Motor neuron (in vitro differentiated cells): ENCODE measurements around the gene ADORA3. TPM values are rescaled to one million over a fixed set of nuclear protein-coding genes. Genes with fewer than 3 reads are reported as not detected.

Experiments
- ATAC-seq, 8 experiments: fragments of 200-7000 bp; cut with Tn5 transposase; replicated peaks in 6 of 8; 2 replicates each; pipeline ENCODE4 v1.8.0; 2021; ENCODE audit warnings: mild to moderate bottlenecking in 8 of 8, moderate library complexity in 8 of 8
- H3K27ac ChIP-seq, 2 donors: fragments of 250-450 bp; sonication (Bioruptor Pico); 2 replicates each; pipeline ENCODE4 v1.9.0; 2021; ENCODE audit warnings: antibody characterized with exemption in 2 of 2, mild to moderate bottlenecking in 2 of 2, moderate library complexity in 1 of 2
- H3K4me1 ChIP-seq, 2 donors: fragments of 250-450 bp; sonication (Bioruptor Pico); replicated peaks in 1 of 2; 2 replicates each; pipeline ENCODE4 v1.6.1; 2021; ENCODE audit warnings: antibody characterized with exemption in 2 of 2, mild to moderate bottlenecking in 2 of 2, moderate library complexity in 1 of 2
- H3K4me3 ChIP-seq, 5 donors: fragments of 250-450 bp; sonication (Bioruptor Pico); 2 replicates each; pipeline ENCODE4 v1.9.0; 2021; ENCODE audit warnings: antibody characterized with exemption in 5 of 5, mild to moderate bottlenecking in 5 of 5, moderate library complexity in 4 of 5
- WGBS, 10 experiments: fragments of 450-650 bp; shearing (Covaris generic); methylation state at CpG; one replicate each; pipeline ENCODE4 v1.0.0; 2022; 5-methylcytosine and 5-hydroxymethylcytosine counted together
- in situ Hi-C, 9 experiments: fragments of 400-800 bp; cut with MboI; loops; one replicate each; pipeline ENCODE4 v1.15.0; 2021; ENCODE audit warnings: low sequenced_read_pairs in 9 of 9, low pct_unique_long_range_greater_than_20kb in 2 of 9; ENCODE audit not compliant: unreplicated experiment in 9 of 9
- total RNA-seq, 8 experiments: library from RNA; unstranded; fragments of 300-600 nt; gene quantifications; 2 replicates each; pipeline versions ENCODE4 v1.2.3 to v1.2.4, GENCODE V29; 2022

ADORA3 gene
- total RNA-seq, 8 experiments from 2014 or later, result 0.21 to 1.9 (median 0.29) TPM; not detected in 4

DNA sequence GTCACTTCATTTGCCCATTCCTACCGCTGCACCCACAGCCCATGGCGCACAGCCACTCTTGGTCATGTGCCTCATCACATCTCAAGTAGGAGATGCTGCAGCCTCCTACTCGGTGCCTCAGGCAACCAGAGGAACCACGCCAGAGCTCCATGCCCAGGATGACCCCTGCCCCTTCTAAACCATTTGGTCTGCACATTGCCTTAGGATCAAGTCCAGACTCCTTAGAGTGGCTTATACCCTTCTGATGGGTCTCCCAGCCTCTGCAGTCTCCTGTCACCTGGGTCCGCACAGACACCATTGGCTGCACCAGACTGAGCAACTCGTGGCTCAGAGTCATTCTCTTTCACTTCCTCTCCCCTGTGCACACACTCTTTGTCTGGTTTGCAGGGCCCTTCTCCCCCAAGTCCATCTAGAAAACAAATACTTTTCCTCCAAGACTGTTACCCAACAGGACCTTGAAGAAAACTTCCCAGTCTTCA lies 2.2 kb upstream of the ADORA3 start:
- no peak overlapping the region for H3K27ac ChIP-seq
- in situ Hi-C loops, result loop anchor here in 6 of 9 experiments (10.0 to 25.0 kb wide), 5 partner anchors 149 to 857 kb away; partner anchors contain the start of genes DDX20 (in 3 of the 6) and INKA2 (in 1 of the 6)
- ATAC-seq, result no peak

DNA sequence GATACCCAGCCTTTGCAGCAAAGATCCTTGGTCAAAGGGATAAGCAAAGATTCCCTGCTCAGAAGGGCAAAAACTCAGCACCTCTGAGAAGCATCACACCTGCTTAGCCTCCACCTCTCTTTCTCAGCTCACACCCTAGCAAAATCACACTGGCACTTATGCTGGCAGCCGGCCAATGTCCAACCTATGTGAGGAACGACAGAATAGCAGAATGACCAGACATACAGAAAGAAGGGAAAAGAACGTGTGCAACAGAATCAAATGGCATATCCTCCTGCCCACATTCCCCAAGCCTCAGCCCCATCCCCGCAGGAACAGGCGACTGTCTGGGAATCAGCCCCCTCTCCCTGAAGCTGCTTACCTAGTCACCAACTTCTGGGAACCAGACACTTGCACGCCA lies 664 bp upstream of the ADORA3 start:
- peaks cover 11 to 15% of the 10 kb centered on the region in 2 donors for H3K4me1 ChIP-seq
- no peak overlapping the region for H3K4me3 ChIP-seq
- in situ Hi-C loops, result loop anchor here in 6 of 9 experiments (10.0 to 25.0 kb wide), 5 partner anchors 151 to 858 kb away; partner anchors contain the start of genes DDX20 (in 3 of the 6) and INKA2 (in 1 of the 6)
- ATAC-seq, result no peak
- no peak overlapping the region for H3K27ac ChIP-seq
- 55 to 74% (median 58%) methylated on average over 2 to 5 of the region's 6 CpGs; no CpG with 5 or more reads in 5 of the 10 experiments for WGBS, 10 experiments

More for the DNA sequence above, 2.2 kb upstream of the ADORA3 start:
- 62 to 100% (median 87%) methylated on average over 1 to 6 of the region's 6 CpGs; no CpG with 5 or more reads in 2 of the 10 experiments for WGBS, 10 experiments
- peaks cover 11 to 15% of the 10 kb centered on the region in 2 donors for H3K4me1 ChIP-seq
- H3K4me3 ChIP-seq, result no peak overlapping the region

DNA sequence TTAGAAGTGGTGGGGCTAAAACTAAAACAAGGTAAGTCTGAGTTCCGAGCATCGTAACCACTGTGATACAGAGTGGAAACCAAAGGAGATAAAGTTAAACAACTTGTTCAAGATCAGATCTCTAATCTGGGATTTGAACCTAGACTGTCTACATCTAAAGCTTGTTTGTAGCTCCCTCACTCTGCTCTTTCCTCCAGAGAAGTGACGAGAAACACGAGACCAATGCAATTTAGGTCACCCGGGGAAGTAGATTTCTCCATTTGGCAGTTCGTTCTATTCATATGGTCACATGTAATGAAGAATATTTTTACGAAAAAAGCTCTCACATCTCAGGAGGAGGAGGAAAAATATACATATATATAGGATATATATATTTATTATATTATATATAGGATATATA lies 1.8 kb downstream of the ADORA3 start:
- ATAC-seq, result no peak
- Histone ChIP-seq H3K27ac (no peak overlapping the region), H3K4me3 (no peak overlapping the region), H3K4me1 (no peaks in the 10 kb centered on the region)
- WGBS, 10 experiments, result 44 to 94% (median 77%) methylated on average over 3 to 7 of the region's 7 CpGs; no CpG with 5 or more reads in 1 of the 10 experiments
- in situ Hi-C loops, result loop anchor here in 6 of 9 experiments (10.0 to 25.0 kb wide), 5 partner anchors 153 to 861 kb away; partner anchors contain the start of genes DDX20 (in 3 of the 6) and INKA2 (in 1 of the 6)

DNA sequence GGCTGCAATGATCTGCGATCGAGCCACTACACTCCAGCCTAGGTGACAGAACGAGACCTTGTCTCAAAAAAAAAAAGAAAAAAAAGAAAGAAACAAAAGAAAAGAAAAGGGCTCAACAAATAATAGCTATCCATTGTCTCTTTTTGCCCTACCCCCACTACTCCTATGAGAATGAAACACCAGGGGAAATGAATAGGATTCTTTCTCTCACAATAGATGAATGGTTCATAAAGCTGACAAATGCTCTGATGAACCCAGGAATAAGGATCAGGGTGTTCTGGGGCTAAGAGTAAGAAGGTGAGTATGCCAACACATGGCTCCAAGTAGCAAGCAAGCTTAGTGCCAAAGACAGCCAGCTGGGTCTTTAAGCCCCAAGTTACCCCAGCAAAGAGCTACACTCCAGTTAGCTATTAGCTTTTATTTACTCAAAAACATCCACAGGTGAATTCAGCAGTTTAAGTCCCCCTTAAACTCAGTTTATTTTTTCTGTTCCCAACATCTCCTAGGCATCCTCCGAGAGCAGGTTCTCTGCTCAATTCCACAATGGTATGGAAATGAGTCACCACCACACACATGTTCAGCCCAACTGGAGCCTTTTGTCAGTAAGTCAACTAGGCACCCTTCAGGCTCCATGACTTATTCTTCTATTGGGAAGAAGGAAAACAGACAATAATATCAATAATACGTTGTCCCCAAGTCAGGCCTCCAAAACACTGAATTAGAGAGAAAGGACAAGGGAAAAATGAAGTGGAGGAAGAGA lies 4.2 kb downstream of the ADORA3 start:
- no peak overlapping the region for H3K27ac ChIP-seq
- no peak overlapping the region for H3K4me3 ChIP-seq
- in situ Hi-C loops, result loop anchor here in 3 of 9 experiments (25.0 kb wide), 2 partner anchors 238 to 263 kb away; partner anchors contain the start of genes DDX20 (in 2 of the 3) and INKA2 (in 1 of the 3)
- ATAC-seq, result no peak
- no peaks in the 10 kb centered on the region for H3K4me1 ChIP-seq
- WGBS, 10 experiments, result 0 to 86% (median 72%) methylated on average over 1 to 5 of the region's 5 CpGs; no CpG with 5 or more reads in 1 of the 10 experiments

DNA sequence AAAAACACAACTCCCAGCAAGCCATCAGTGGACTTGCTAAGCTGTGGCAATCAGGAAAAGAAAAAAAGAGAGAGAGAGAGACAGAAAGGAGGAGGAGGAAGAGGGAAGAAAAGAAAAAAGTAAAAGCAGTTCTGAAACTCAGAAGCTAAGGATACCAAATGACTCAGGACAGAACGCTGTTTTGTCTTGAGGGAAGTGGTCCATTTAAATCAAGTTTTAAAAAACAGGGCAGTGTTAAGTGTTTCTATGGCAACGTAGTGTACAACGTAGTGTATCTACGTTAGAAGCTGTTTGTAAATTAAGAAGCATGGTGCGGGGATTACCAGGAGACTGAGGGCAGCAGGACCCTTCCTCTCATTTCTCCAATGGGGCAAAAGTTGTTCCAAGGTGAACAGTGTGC lies 5.8 kb downstream of the ADORA3 start:
- 44 to 84% (median 67%) methylated on average over 2 to 5 of the region's 5 CpGs; no CpG with 5 or more reads in 1 of the 10 experiments for WGBS, 10 experiments
- Histone ChIP-seq H3K27ac (no peak overlapping the region), H3K4me3 (no peak overlapping the region), H3K4me1 (no peaks in the 10 kb centered on the region)
- ATAC-seq, result no peak
- in situ Hi-C loops, result loop anchor here in 3 of 9 experiments (25.0 kb wide), 2 partner anchors 240 to 265 kb away; partner anchors contain the start of genes DDX20 (in 2 of the 3) and INKA2 (in 1 of the 3)

DNA sequence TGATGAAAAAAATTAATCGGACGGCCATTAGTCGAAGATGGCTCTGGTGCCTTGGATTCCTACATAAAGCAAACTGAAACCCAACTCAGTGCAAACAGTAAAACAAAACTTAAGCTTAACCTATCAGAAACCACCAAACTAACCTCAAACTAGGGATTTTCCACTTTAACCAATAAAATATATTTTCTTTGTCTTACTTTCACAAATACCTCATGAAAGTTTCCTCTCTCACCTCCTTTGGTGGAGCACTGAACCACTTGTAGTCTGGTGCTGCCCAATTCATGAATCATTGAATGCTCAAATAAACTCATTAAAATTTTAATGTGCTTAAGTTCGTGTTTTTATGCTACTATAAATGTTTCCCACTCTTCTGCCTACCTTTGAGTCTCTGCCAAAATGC lies 7.0 kb downstream of the ADORA3 start:
- Histone ChIP-seq H3K27ac (no peak overlapping the region), H3K4me1 (no peaks in the 10 kb centered on the region), H3K4me3 (no peak overlapping the region)
- ATAC-seq, result no peak
- in situ Hi-C loops, result loop anchor here in 3 of 9 experiments (25.0 kb wide), 2 partner anchors 241 to 266 kb away; partner anchors contain the start of genes DDX20 (in 2 of the 3) and INKA2 (in 1 of the 3)
- 17 to 100% (median 78%) methylated on average over 1 to 4 of the region's 4 CpGs for WGBS, 10 experiments

DNA sequence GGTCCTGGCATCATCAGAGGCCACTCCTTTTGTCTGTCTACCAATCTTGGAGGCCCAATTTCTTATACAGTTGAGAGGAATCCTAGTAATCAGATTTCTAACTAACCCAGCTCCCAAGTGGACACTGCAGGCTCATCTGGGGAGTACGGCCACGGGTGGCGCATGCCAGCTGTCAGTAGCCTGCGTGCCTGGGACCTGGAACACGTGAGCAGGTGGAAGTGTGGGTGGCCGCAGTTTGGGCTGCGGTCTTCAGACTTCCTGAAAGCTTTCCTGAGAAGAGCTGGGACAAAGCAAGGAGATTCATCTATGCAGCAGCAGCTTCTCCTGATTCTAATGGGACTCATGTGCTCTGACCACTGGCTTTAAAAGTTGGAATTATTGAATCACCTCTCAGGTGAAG lies 12.4 kb downstream of the ADORA3 start:
- ATAC-seq, result no peak
- no peak overlapping the region for H3K4me3 ChIP-seq
- H3K27ac ChIP-seq, result no peak overlapping the region
- in situ Hi-C loops, result loop anchor here in 3 of 9 experiments (25.0 kb wide), 2 partner anchors 246 to 271 kb away; partner anchors contain the start of genes DDX20 (in 2 of the 3) and INKA2 (in 1 of the 3)
- no peaks in the 10 kb centered on the region for H3K4me1 ChIP-seq
- 80 to 100% (median 83%) methylated on average over 1 to 4 of the region's 7 CpGs; no CpG with 5 or more reads in 6 of the 10 experiments for WGBS, 10 experiments

DNA sequence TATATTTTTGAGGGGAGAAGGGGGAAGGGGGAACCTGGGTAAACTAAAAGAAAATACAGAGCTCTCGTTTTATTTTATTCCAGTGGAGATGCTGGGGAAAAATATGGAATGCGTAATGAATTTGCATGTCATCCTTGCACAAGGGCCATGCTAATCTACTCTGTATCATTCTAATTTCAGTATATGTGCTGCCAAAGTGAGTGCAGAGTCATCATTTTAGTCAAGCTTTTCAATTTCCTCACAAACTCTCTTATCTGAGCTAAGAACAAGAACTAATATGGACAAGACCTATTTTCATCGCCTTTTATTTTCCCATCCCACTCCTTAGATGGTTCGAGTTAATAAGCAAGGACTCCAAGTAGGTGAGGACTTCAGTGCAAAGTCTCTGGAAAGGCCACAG lies 13.2 kb downstream of the ADORA3 start:
- ATAC-seq, result no peak
- in situ Hi-C loops, result loop anchor here in 3 of 9 experiments (25.0 kb wide), 2 partner anchors 247 to 272 kb away; partner anchors contain the start of genes DDX20 (in 2 of the 3) and INKA2 (in 1 of the 3)
- Histone ChIP-seq H3K4me1 (no peaks in the 10 kb centered on the region), H3K27ac (no peak overlapping the region), H3K4me3 (no peak overlapping the region)
- WGBS, 10 experiments, result 20 to 100% (median 75%) methylated on average over 1 to 4 of the region's 4 CpGs

DNA sequence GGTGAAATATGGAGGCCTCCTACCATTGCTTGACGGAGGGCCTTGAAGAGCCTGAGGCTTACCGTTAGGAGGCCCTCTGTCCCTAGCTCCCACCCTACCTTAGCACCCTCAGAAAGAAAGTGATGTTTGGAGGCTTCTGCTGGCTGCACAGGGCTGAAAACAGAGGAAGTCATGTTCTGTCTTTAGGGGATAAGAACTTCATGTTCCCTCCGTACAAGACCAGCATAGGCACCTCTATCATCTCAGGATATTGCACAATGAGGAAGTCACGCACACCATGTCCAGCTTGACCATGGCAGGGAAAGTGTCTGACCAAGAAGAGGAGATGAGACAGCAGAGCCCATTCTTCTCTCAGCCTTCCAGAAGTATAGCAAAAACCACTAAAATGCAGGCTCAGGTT lies 13.8 kb downstream of the ADORA3 start:
- no peak for ATAC-seq
- no peak overlapping the region for H3K27ac ChIP-seq
- no peaks in the 10 kb centered on the region for H3K4me1 ChIP-seq
- 52 to 100% (median 84%) methylated on average over 1 to 3 of the region's 4 CpGs; no CpG with 5 or more reads in 3 of the 10 experiments for WGBS, 10 experiments
- in situ Hi-C loops, result loop anchor here in 4 of 9 experiments (10.0 to 25.0 kb wide), 3 partner anchors 248 to 273 kb away; partner anchors contain the start of genes DDX20 (in 3 of the 4) and INKA2 (in 1 of the 4)
- H3K4me3 ChIP-seq, result no peak overlapping the region

DNA sequence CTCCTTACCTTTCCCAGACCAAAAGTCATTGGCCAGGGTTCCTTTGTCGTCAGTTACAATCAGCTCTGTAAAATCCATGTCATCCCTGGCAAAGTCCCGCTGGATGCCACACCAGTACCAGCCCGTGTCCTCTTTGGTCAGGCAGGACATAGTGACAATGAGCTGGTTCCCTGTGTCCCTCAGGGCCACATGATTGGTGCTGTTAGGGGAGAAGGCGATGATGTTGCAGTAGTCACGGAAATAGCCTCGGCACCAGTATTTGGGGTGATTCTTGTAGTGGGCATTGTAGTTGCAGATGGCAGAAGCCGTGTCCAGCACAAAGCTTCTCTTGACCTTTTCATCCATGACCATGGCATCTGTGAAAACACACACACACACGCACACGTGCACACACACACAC lies 14.8 kb downstream of the ADORA3 start:
- no peak for ATAC-seq
- H3K4me3 ChIP-seq, result no peak overlapping the region
- WGBS, 10 experiments, result 40 to 100% (median 88%) methylated on average over 1 to 7 of the region's 9 CpGs; no CpG with 5 or more reads in 1 of the 10 experiments
- in situ Hi-C loops, result loop anchor here in 4 of 9 experiments (10.0 to 25.0 kb wide), 3 partner anchors 249 to 274 kb away; partner anchors contain the start of genes DDX20 (in 3 of the 4) and INKA2 (in 1 of the 4)
- no peak overlapping the region for H3K27ac ChIP-seq
- no peaks in the 10 kb centered on the region for H3K4me1 ChIP-seq

DNA sequence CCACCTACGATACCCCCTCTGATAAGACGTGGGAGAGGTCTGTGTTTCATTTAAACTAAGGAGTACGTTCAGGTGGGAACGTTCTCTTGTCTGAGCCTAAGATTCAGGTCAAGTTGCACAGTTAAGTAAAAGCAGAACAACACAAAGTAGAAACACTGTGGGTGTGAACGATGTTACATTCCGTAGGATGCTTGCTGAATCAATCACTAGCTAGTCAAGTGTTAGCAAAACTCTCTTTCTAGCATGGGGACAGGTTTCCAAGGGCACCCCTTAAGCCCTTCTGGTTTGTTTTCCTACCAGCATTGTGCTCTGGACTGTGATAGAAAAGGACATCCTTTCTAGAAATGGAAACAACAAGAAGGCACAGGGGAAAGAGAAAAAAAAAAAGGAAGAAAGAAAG lies 16.3 kb downstream of the ADORA3 start:
- in situ Hi-C loops, result loop anchor here in 4 of 9 experiments (10.0 to 25.0 kb wide), 3 partner anchors 250 to 275 kb away; partner anchors contain the start of genes DDX20 (in 3 of the 4) and INKA2 (in 1 of the 4)
- WGBS, 10 experiments, result 55 to 90% (median 72%) methylated on average over 2 to 6 of the region's 6 CpGs; no CpG with 5 or more reads in 2 of the 10 experiments
- Histone ChIP-seq H3K27ac (no peak overlapping the region), H3K4me3 (no peak overlapping the region), H3K4me1 (no peaks in the 10 kb centered on the region)
- ATAC-seq, result peak in 1 of 8 experiments; percentile 71

DNA sequence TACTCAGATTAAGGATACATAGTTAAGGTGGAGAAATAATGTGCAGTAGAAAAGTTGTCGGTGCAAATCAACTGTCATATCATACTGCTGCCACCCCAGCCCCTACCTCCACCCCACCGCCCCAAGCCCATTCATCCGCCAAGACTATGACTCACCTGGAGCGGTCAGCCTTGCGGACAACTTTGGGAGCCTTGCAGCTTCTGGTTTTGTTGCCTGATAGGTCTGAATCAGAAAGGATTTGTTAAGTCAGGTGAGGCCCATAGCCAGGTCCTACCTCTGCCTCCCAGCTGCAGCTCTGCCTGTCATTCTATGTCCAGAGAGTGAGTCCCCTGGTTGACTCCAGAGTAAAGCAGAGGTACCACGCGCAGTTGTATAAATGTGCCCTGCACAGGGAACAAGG lies 17.0 kb downstream of the ADORA3 start:
- in situ Hi-C loops, result loop anchor here in 4 of 9 experiments (10.0 to 25.0 kb wide), 3 partner anchors 251 to 276 kb away; partner anchors contain the start of genes DDX20 (in 3 of the 4) and INKA2 (in 1 of the 4)
- Histone ChIP-seq H3K27ac (no peak overlapping the region), H3K4me3 (no peak overlapping the region), H3K4me1 (no peaks in the 10 kb centered on the region)
- no peak for ATAC-seq
- 20 to 100% (median 93%) methylated on average over 1 to 6 of the region's 7 CpGs; no CpG with 5 or more reads in 5 of the 10 experiments for WGBS, 10 experiments
